HL-60 (cell line): Measurements from ENCODE around the gene C18orf32.

Experiments used
- CTCF ChIP-seq: IDR thresholded peaks from one replicate; pipeline ENCODE4 v1.5.1; 2011; ENCODE audit warnings: low read length, control low read depth, inconsistent platforms; ENCODE audit not compliant: insufficient read depth
- GABPA ChIP-seq: IDR thresholded peaks from 2 replicates; pipeline ENCODE4 v1.6.1; 2012; ENCODE audit warnings: low read depth
- POLR2AphosphoS5 ChIP-seq: IDR thresholded peaks from 2 replicates; pipeline ENCODE4 v1.6.1; 2012; ENCODE audit warnings: low read depth
- REST ChIP-seq: IDR thresholded peaks from 2 replicates; pipeline ENCODE4 v1.6.1; 2012; ENCODE audit warnings: low read depth; ENCODE audit not compliant: insufficient replicate concordance

- TF ChIP-seq CTCF (no peak), GABPA (peak; percentile 81), POLR2AphosphoS5 (peak; percentile 99), REST (no peak)
Measured at GRCh38 chr18:49486953-49487710, at the start of gene C18orf32.
